ENCODE measurements around the gene PADI3.

DNA sequence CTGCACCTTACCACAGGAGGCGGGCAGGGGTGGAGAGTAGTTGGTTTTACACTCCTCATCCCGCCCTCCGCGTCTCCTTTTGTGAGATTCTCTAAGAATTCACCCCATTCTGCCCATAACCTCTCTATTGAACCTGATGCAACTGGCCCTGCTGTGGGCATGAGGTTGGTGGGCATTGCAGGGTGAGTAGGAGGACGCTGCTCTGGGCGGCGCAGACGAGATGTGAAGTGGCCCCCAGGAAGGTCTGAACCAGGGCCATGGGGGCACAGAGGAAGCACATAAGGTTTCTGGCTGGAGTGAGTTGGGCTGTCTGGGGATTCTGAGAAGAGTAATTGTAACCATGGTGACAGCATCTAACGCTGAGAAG is 35.1 kb upstream of the PADI3 start:
- TF ChIP-seq, protein P1, sequence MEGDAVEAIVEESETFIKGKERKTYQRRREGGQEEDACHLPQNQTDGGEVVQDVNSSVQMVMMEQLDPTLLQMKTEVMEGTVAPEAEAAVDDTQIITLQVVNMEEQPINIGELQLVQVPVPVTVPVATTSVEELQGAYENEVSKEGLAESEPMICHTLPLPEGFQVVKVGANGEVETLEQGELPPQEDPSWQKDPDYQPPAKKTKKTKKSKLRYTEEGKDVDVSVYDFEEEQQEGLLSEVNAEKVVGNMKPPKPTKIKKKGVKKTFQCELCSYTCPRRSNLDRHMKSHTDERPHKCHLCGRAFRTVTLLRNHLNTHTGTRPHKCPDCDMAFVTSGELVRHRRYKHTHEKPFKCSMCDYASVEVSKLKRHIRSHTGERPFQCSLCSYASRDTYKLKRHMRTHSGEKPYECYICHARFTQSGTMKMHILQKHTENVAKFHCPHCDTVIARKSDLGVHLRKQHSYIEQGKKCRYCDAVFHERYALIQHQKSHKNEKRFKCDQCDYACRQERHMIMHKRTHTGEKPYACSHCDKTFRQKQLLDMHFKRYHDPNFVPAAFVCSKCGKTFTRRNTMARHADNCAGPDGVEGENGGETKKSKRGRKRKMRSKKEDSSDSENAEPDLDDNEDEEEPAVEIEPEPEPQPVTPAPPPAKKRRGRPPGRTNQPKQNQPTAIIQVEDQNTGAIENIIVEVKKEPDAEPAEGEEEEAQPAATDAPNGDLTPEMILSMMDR (IDR thresholded peaks at IDR 0.05; ENCODE audit: control extremely low read depth in 1 of 3, insufficient read depth in 1 of 3, low read depth in 1 of 3, low read length in 3 of 3) = no peak
- no peak for TF ChIP-seq JUN (IDR thresholded peaks at IDR 0.05; ENCODE audit: low read depth, low read length)
- no peak for TF ChIP-seq EP300 (IDR thresholded peaks at IDR 0.05; ENCODE audit: borderline replicate concordance in 1 of 2, low read depth in 2 of 2, low read length in 2 of 2)
- TF ChIP-seq EZH2 (IDR thresholded peaks at IDR 0.05; ENCODE audit: low read depth, low read length, severe bottlenecking) = no peak
- no peak for TF ChIP-seq RAD21 (IDR thresholded peaks at IDR 0.05 in 1 of 2, conservative IDR thresholded peaks at IDR 0.05 in 1 of 2; ENCODE audit: low read depth in 2 of 2, low read length in 2 of 2)
- TF ChIP-seq TAF1 (IDR thresholded peaks at IDR 0.05; ENCODE audit: low read depth, low read length) = no peak
- no peak for TF ChIP-seq POLR2A (IDR thresholded peaks at IDR 0.05; ENCODE audit: control extremely low read depth in 1 of 2, low read depth in 2 of 2, low read length in 2 of 2)
- TF ChIP-seq FOSL1 (IDR thresholded peaks at IDR 0.05; ENCODE audit: insufficient read depth, low read depth, low read length) = no peak
- TF ChIP-seq HDAC2 (IDR thresholded peaks at IDR 0.05; ENCODE audit: borderline replicate concordance in 1 of 2, low read depth in 2 of 2, low read length in 2 of 2) = no peak
- no peak for TF ChIP-seq PHF8 (conservative IDR thresholded peaks at IDR 0.05; ENCODE audit: low read depth, low read length)
- no peak for TF ChIP-seq BACH1 (IDR thresholded peaks at IDR 0.05; ENCODE audit: low read length)
- TF ChIP-seq SP2 (IDR thresholded peaks at IDR 0.05; ENCODE audit: low read length) = no peak
- TF ChIP-seq NRF1 (IDR thresholded peaks at IDR 0.05; ENCODE audit: low read depth, low read length) = no peak

All from H1 (cell line).